Measurements from ENCODE around the gene CCDC63.

The CCDC63 gene

GRCh38 chr12:110880651-110881050, 33.9 kb downstream of the CCDC63 start:
- in situ Hi-C loops (cut with MboI; ENCODE audit: low sequenced_read_pairs) = no loop called here

- in situ Hi-C loops (cut with MboI; ENCODE audit: low sequenced_read_pairs) = no loop called here
These were observed 36.5 kb downstream of the CCDC63 start for GRCh38 chr12:110883251-110883650.

DNA sequence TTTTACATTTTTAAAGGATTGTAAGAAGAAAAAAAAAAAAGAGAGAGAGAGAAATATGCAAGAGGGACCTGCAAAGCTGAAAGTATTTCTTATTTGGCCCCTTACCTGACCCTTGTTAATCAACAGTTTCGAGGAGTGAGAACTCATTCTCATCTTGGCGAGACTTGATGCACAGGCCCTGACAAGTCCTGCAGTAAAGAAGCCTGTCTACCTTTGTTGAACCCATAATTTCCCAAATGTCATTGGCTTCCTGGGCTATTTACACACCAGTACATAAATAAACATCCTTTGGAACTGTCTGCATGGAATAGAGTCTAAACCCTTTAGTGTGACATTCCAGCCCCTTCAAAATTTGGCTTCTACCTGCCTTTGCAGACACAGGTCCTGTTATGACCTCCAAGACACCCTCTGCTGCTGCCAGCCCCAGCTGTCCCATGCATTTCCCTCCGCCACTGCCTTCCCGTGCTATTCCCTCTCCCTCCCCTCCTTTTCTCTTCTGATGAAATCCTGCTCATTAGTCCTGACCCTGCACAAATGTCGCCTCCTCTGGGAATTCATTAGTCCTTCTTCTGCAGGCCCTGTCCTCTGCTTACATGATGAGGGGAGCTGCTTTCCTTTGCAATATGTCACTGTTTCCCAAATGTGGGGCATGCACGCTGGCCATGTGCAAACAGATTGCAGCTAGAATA, 38.5 kb downstream of the CCDC63 start:
- in situ Hi-C loops (cut with MboI; ENCODE audit: low sequenced_read_pairs) = no loop called here

- in situ Hi-C loops (cut with MboI; ENCODE audit: low sequenced_read_pairs) = no loop called here
These were observed 41.6 kb downstream of the CCDC63 start for GRCh38 chr12:110888256-110888991.

DNA sequence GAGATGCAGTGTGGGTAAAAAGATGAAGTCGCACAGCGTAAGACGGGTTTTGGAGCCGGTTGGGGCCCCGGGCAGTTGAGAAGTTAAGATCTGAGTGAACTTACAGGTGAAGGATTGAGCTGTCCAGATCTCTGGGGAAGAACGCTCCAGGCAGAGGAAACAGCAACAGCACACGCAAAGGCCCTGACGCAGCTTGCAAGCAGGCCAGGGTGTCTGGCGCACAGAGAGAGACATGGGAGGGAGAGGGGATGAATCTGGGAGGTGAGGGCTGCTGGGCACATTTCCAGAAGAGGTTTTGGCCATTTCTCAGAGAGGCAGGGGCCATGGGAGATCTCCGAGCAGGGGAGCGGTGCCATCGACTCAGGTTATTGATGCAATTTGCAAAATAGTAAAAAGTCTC, 42.6 kb downstream of the CCDC63 start:
- in situ Hi-C loops (cut with MboI; ENCODE audit: low sequenced_read_pairs) = no loop called here

DNA sequence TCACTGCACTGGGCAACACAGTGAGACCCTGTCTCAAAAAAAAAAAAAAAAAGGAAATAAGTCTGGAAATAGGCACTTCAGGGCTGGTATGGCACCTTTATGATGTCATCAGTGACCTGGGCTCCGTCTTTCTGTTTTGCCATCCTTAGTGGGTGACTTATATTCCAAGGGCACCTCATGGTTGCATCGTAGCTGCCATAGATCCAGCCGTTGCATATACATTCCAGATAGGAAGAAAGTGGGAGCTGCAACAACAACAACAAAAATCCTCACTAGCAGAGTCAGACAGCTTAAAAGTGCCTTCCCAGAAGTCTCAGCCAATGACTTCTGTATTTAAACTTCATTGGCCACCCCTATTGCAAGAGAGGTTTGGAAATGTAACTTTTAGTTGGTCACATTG, 47.2 kb downstream of the CCDC63 start:
- in situ Hi-C loops (cut with MboI; ENCODE audit: low sequenced_read_pairs) = no loop called here

GRCh38 chr12:110896559-110896958, 49.8 kb downstream of the CCDC63 start:
- in situ Hi-C loops (cut with MboI; ENCODE audit: low sequenced_read_pairs) = no loop called here

GRCh38 chr12:110901401-110901800, 54.6 kb downstream of the CCDC63 start:
- in situ Hi-C loops (cut with MboI; ENCODE audit: low sequenced_read_pairs) = no loop called here

DNA sequence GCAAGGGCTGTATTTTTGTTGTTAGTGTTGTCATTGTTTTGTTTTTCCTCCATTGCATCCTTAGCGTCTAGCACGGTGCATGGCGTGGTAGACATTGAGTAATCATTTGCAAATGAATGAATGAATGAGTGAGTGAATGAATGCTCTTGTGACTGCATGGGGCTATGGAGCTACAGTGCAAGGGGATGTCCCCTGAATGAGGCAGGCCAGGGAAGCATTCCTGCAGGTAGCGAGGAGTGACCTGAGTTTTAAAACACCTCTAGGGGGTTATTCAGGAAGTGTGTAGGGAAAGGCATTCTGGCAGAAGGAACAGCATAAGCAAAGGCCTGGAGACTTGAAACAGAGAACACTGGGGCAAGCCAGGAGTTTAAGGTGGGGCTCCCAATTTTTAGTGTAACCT, 56.7 kb downstream of the CCDC63 start:
- in situ Hi-C loops (cut with MboI; ENCODE audit: low sequenced_read_pairs) = no loop called here

DNA sequence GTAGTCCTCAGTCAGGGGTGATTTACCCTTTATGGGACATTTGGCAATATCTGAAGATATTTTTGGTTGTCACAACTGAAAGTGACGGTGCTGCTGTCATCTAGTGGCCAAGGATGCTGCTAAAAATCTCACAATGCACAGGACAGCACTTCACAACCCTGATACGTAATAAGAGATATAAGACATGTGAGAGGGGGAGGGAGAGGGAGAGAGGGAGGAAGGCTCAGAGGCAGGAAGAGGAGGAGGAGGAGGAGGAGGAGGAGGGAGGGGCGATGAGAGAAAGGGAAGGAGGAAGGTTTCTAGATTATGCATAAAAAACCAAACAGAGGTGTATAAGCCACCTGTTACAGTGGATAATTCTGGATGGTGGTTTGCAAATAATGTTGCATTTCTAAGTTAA, 59.3 kb downstream of the CCDC63 start:
- in situ Hi-C loops (cut with MboI; ENCODE audit: low sequenced_read_pairs) = no loop called here

- in situ Hi-C loops (cut with MboI; ENCODE audit: low sequenced_read_pairs) = no loop called here
These were observed 59.7 kb downstream of the CCDC63 start for GRCh38 chr12:110906516-110906915.

DNA sequence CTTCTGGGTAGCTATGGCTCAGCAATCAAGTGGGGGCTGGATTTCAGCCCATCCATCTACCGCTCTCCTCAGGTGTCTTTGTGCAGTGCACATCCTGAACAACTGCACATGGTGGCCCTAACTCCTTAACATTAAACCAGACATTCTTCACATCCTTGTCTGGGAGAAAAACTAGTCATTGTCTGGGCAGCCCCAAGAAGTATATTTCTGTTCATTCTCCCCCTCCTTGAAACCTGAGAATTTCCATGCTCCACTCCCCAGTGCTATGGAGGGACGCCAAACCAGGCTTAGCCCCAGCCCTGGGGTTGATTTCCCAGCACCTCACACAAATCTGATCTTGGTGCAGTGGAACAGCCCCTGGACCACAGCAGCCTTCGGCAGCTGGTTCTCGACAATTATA, 60.2 kb downstream of the CCDC63 start:
- in situ Hi-C loops (cut with MboI; ENCODE audit: low sequenced_read_pairs) = no loop called here

GRCh38 chr12:110907583-110907982, 60.8 kb downstream of the CCDC63 start:
- in situ Hi-C loops (cut with MboI; ENCODE audit: low sequenced_read_pairs) = no loop called here

DNA sequence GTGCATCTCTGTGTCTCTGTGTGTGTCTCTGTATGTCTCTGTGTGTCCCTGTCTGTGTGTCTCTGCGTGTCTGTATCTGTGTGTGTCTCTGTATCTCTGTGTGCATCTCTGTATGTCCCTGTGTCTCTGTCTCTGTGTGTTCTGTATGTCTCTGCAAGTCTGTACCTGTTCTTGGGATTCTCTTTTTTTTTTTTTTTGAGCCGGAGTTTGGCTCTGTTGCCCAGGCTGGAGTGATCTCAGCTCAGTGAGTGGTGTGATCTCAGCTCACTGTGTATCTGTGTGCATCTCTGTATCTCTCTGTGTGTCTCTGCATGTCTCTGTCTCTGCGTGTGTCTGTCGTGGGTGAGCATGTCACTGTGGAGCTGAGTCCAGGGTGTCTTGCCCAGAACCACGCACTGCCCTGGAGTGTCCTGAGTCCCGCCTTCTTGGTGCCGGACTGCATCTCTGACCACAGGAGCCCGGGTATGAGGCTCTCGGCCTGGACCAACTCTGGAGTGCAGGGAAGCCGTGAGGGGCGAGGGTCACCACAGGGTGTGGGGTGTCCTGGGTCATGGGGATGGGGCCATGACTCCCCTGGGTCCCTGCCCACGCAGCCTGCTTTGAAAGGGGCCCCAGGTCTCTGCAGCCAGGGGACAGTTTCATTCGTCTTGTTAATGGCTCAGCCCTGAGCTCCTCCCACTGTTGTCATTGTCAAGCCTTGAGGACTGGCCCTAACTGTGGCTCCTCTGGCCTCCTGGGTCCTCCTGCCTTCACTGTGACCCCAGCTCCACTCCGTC, 61.8 kb downstream of the CCDC63 start:
- in situ Hi-C loops (cut with MboI; ENCODE audit: low sequenced_read_pairs) = no loop called here

GRCh38 chr12:110912263-110912662, 65.5 kb downstream of the CCDC63 start:
- in situ Hi-C loops (cut with MboI; ENCODE audit: low sequenced_read_pairs) = no loop called here

- in situ Hi-C loops (cut with MboI; ENCODE audit: low sequenced_read_pairs) = no loop called here
These were observed 66.6 kb downstream of the CCDC63 start for GRCh38 chr12:110913119-110914056.

- in situ Hi-C loops (cut with MboI; ENCODE audit: low sequenced_read_pairs) = no loop called here
These were observed 69.6 kb downstream of the CCDC63 start for GRCh38 chr12:110916295-110916875.

GRCh38 chr12:110917467-110917866, 70.7 kb downstream of the CCDC63 start:
- in situ Hi-C loops (cut with MboI; ENCODE audit: low sequenced_read_pairs) = no loop called here

DNA sequence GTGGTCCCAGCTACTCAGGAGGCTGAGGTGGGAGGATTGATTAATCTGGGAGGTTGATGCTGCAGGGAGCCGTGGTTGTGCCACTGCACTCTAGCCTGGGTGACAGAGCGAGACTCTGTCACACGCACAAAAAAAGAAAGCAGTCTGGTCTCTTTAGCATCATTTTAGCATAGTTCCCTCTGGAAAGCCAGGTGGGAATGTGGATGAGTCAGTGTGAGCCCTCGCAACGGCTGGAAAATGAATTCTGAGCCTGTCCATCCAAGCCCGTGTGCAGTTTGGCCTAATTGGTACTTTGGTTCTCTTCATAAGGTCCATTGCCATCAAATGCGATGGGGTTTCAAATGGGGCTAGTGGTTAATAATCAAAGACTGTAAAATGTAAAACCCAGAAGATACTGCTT, 71.2 kb downstream of the CCDC63 start:
- in situ Hi-C loops (cut with MboI; ENCODE audit: low sequenced_read_pairs) = no loop called here

DNA sequence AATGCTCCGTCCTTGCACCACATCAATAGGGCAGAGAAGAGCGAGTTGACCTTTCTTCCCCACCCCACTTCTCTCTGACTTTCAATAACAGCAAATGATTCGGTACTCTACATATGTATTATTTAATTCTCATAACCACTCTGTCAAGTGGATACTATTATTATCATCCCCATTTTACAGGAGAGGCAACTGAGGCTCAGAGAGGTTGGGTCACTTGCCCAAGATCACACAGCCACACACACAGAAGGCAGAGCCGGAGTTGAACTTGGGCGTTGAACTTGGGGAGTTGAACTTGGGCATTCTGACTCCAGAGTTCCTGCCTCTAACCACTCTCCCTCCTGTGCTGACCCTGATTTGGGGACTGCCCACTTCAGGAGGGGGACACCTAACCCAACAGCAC, 72.9 kb downstream of the CCDC63 start:
- in situ Hi-C loops (cut with MboI; ENCODE audit: low sequenced_read_pairs) = no loop called here

Data from hTERT RPE-1 (cell line).